Stimulated activated CD8-positive, alpha-beta memory T cell treated with anti-CD3 and anti-CD28 coated beads, Interleukin-12 subunit alpha, Interleukin-12 subunit beta, amount 100 ng/mL, for 4 hours (primary cell): Measurements from ENCODE around the gene WBP2NL.
"Not testable (repeated sequence)": the region's sequence is repeated elsewhere in the genome, so short reads cannot be mapped to it uniquely, and the experiment has no call there.

Source experiments
- DNase-seq: peaks from one replicate; pipeline ENCODE4 v3.0.0-alpha.2; 2020; ENCODE audit warnings: low read depth

Gene WBP2NL

GRCh38 chr22:42033263-42034181, 34.9 kb downstream of the WBP2NL start:
- DNase-seq: no peak

GRCh38 chr22:42035256-42035655, 36.7 kb downstream of the WBP2NL start:
- no peak for DNase-seq

GRCh38 chr22:42039271-42039670, 40.7 kb downstream of the WBP2NL start:
- no peak for DNase-seq

GRCh38 chr22:42041784-42042183, 43.2 kb downstream of the WBP2NL start:
- no peak for DNase-seq

- DNase-seq: no peak
Measured at GRCh38 chr22:42050641-42051180, 52.1 kb downstream of the WBP2NL start.

- no peak for DNase-seq
Measured at GRCh38 chr22:42052765-42053164, 54.2 kb downstream of the WBP2NL start.

- no peak for DNase-seq
Measured at GRCh38 chr22:42056757-42057511, 58.3 kb downstream of the WBP2NL start.

GRCh38 chr22:42060489-42060888, 61.9 kb downstream of the WBP2NL start:
- no peak for DNase-seq

GRCh38 chr22:42061041-42061440, 62.5 kb downstream of the WBP2NL start:
- no peak for DNase-seq

- no peak for DNase-seq
Measured at GRCh38 chr22:42062506-42063170, 64.0 kb downstream of the WBP2NL start.

- no peak for DNase-seq
Measured at GRCh38 chr22:42064629-42065028, 66.0 kb downstream of the WBP2NL start.

- no peak for DNase-seq
Measured at GRCh38 chr22:42065438-42066125, 67.0 kb downstream of the WBP2NL start.

GRCh38 chr22:42066126-42066761, 67.7 kb downstream of the WBP2NL start:
- DNase-seq: no peak

- no peak for DNase-seq
Measured at GRCh38 chr22:42066937-42067336, 68.3 kb downstream of the WBP2NL start.

- DNase-seq: no peak
Measured at GRCh38 chr22:42067671-42068251, 69.2 kb downstream of the WBP2NL start.

GRCh38 chr22:42068291-42068690, 69.7 kb downstream of the WBP2NL start:
- no peak for DNase-seq

- no peak for DNase-seq
Measured at GRCh38 chr22:42069801-42070516, 71.4 kb downstream of the WBP2NL start.

- DNase-seq: peak; percentile 68
Measured at GRCh38 chr22:42070517-42071422, 72.2 kb downstream of the WBP2NL start, which contains the start of gene NAGA. NAGA (minus strand) TSS chr22:42070812; CDS start chr22:42070297, 515 bp downstream.

GRCh38 chr22:42071508-42071907, 72.9 kb downstream of the WBP2NL start:
- DNase-seq: not testable (repeated sequence)
